Measurements from ENCODE around the gene MYO5C. TPM values are rescaled to one million over a fixed set of nuclear protein-coding genes. Genes with fewer than 3 reads are reported as not detected.

Gene MYO5C
- total RNA-seq, 2 experiments from 2014 or later: 0.42 to 0.69 TPM

DNA sequence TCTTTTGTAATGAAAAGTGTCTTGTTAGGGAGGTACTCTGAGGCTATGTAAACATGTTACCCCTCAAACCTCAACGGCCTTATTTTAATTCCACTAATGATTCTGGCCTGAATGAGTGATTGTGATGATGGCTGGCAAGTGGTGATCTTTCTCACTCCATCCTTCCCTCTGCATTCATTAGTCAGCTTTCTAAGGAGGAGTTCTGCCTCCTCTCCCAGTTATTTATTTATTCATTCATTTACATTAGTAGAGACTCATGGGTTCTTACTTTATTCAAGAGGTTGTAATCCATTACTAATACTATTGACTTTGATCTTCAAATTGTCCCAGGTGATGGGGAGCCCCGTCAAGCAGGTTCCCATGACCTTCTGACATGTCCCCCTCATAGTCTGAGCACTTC is 139.7 kb downstream of the MYO5C start:
- no peak for DNase-seq
- ChIA-PET POLR2A (no interaction called here), CTCF (interaction anchor here (0.7 to 1.5 kb wide), 2 partner anchors 17 to 69 kb away, joined by 3 read pairs; no protein-coding TSS in a partner anchor)
- Mint-ChIP-seq H3K27me3 (no peaks in the 10 kb centered on the region), H3K4me3 (no peak overlapping the region), H3K4me1 (no peaks in the 10 kb centered on the region), H3K27ac (no peak overlapping the region), H3K36me3 (ENCODE audit: low read depth) (peaks cover 2% of the 10 kb centered on the region), H3K9me3 (ENCODE audit: low read depth) (no peaks in the 10 kb centered on the region)
- intact Hi-C loops (cut with DNase I, micrococcal nuclease): no loop called here
- ATAC-seq: no peak

DNA sequence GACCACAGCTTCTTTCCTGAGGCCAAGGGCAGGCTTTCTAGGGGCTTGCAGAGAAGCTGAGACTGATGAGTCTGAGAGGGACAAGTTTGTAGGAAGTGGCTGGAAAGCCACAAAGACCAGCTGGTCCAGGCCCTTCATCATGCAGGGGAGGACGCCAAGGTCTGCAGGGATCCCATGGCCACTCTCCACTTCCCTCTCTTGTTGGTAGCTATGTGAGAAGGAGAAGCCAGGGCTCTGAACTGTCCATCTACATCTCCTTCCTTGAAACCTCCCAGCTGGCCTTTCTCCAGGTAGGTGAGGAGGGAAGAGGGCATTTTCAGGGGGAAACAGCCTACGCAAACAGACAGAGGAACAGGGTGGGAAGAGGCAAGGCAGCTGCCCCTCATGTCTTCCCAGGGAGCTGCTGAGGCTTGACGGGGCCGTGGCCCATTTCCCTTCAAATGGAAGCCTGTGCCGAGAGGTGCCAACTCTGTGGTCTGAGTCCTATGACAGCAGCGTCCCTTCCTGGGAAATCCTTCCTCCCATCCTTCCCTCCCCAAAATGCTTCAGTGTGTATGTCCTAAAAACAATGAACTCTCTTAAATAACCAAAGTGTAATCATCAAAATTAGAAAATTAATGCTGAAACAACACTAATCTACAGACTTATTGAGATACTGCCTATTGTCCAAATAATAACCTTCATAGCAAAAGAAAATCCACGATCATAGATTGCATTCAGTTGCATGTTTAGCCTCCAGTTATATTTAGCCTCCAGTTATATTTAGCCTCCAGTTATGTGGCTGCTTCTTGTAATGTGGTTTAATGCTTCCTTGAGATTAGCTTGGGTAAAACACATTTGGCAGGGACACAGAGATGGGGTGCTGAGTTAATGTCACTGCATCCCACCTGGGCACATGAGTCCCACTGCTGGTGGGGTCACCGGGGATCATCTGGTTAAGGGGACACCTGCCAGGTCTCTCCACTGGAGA is 140.4 kb downstream of the MYO5C start:
- H3K27ac Mint-ChIP-seq: no peak overlapping the region

DNA sequence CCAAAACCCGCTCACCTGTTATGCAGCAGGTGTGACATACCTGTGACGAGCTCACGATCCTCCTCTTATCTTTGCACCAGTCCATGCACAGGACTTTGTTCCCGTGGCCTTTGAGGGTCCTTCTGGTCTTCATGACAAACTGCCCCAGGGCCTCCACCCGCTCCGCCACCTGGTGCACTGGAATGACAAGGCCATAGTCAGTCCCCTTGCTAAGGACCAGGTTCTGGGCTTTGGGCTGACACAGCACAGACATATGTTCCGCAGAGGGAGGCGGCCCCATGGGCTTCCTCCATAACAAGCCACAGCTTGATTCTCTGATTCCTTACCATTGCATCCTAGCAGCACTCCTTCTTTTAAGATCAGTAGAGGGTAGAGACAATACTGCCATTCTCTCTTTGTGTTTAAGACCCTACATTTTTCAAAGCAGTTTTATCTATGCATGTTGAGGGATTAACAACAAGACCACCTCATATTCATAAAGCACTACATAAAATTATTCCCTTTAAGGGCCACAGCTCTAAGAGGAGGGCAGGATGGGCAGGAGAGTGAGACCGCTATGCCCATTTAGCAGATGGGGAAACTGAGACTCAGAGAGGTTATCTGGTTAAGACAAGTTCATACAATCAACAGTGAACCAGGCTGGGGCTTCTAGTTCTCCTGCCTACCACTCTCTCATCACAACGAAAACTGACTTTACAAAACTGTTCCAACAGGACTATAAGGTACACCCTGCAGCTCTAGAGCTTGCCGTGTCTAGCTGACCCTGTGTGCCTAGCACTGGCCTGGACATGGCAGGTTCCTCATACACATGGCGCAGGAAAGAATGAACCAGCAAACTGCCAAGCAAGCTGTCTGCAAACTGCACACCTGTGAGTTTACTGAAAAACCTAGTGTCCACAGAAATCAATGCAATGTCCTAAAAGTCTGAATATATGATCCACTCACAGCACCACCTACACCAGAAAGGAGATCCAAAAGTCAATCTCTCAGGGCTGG is 141.4 kb downstream of the MYO5C start:
- ChIA-PET CTCF (interaction anchor here (0.7 to 1.6 kb wide), 6 partner anchors 15 to 1732 kb away, joined by 3 to 7 read pairs (median 4); no protein-coding TSS in a partner anchor), POLR2A (interaction anchor here (0.5 kb wide), 1 partner anchor 127 kb away, joined by 3 read pairs; no protein-coding TSS in a partner anchor)
- no peaks in the 10 kb centered on the region for H3K9me3 Mint-ChIP-seq (ENCODE audit: low read depth)
- intact Hi-C loops (cut with DNase I, micrococcal nuclease): no loop called here
- no peaks in the 10 kb centered on the region for H3K27me3 Mint-ChIP-seq
- no peak overlapping the region for H3K27ac Mint-ChIP-seq
- no peaks in the 10 kb centered on the region for H3K4me1 Mint-ChIP-seq
- ATAC-seq (no peak), DNase-seq (no peak)
- peaks cover 5% of the 10 kb centered on the region for H3K36me3 Mint-ChIP-seq (ENCODE audit: low read depth)
- no peak overlapping the region for H3K4me3 Mint-ChIP-seq

More for the DNA sequence above, 140.4 kb downstream of the MYO5C start:
- Mint-ChIP-seq H3K9me3 (ENCODE audit: low read depth) (no peaks in the 10 kb centered on the region), H3K4me3 (no peak overlapping the region), H3K4me1 (no peaks in the 10 kb centered on the region), H3K36me3 (ENCODE audit: low read depth) (peaks cover 5% of the 10 kb centered on the region), H3K27me3 (no peaks in the 10 kb centered on the region)
- ChIA-PET CTCF (interaction anchor here (0.7 to 1.5 kb wide), 4 partner anchors 16 to 1733 kb away, joined by 3 to 4 read pairs (median 3); no protein-coding TSS in a partner anchor), POLR2A (no interaction called here)
- DNase-seq (no peak), ATAC-seq (no peak)
- intact Hi-C loops (cut with DNase I, micrococcal nuclease): no loop called here

DNA sequence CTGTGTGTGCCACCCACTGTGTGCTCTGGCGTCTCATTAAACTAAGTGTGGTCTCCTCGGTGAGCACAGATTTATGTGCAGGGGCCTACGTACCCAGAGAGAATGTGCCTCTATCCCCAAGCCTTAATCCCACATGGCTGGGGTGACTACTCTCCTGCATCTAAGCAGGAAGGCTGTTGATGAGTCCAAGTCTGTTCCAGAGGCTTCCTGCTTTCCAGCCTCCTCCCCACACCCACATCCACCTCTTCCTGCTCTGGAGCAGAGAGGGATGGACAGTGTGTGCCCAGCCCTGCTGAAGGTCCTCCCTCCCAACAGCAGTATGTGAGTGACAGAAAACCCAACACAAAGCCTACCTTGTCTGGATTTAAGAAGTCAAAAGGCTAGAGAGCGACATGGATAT is 144.3 kb downstream of the MYO5C start:
- no peaks in the 10 kb centered on the region for H3K27me3 Mint-ChIP-seq
- no peaks in the 10 kb centered on the region for H3K9me3 Mint-ChIP-seq (ENCODE audit: low read depth)
- no peak overlapping the region for H3K4me3 Mint-ChIP-seq
- H3K27ac Mint-ChIP-seq: no peak overlapping the region
- ChIA-PET CTCF (no interaction called here), POLR2A (no interaction called here)
- peaks cover 19% of the 10 kb centered on the region for H3K36me3 Mint-ChIP-seq (ENCODE audit: low read depth)
- ATAC-seq: no peak
- no peak for DNase-seq
- intact Hi-C loops (cut with DNase I, micrococcal nuclease): no loop called here
- no peaks in the 10 kb centered on the region for H3K4me1 Mint-ChIP-seq

DNA sequence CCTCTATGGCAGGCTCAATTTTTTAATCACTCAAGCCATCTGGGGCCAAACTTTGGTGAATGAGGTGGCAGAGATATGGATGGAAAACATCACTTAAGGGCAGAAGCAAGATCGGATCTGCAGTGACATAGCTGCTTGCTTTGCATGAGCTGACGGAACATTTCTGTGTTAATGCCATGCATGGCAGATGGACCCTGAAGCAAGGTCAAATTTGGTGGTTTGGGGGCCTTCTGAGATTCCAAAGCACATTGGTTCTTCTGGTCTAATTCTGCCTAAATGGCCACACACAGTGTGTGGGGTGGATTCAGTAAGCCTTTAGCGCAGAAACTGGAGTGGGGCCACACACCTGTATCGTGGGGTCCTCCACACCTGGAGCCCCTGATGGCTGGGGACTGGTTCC is 144.7 kb downstream of the MYO5C start:
- no peaks in the 10 kb centered on the region for H3K4me1 Mint-ChIP-seq
- peaks cover 20% of the 10 kb centered on the region for H3K36me3 Mint-ChIP-seq (ENCODE audit: low read depth)
- no peaks in the 10 kb centered on the region for H3K9me3 Mint-ChIP-seq (ENCODE audit: low read depth)
- ChIA-PET CTCF (no interaction called here), POLR2A (no interaction called here)
- H3K27me3 Mint-ChIP-seq: no peaks in the 10 kb centered on the region
- H3K27ac Mint-ChIP-seq: no peak overlapping the region
- H3K4me3 Mint-ChIP-seq: no peak overlapping the region
- intact Hi-C loops (cut with DNase I, micrococcal nuclease): no loop called here
- ATAC-seq (no peak), DNase-seq (no peak)

DNA sequence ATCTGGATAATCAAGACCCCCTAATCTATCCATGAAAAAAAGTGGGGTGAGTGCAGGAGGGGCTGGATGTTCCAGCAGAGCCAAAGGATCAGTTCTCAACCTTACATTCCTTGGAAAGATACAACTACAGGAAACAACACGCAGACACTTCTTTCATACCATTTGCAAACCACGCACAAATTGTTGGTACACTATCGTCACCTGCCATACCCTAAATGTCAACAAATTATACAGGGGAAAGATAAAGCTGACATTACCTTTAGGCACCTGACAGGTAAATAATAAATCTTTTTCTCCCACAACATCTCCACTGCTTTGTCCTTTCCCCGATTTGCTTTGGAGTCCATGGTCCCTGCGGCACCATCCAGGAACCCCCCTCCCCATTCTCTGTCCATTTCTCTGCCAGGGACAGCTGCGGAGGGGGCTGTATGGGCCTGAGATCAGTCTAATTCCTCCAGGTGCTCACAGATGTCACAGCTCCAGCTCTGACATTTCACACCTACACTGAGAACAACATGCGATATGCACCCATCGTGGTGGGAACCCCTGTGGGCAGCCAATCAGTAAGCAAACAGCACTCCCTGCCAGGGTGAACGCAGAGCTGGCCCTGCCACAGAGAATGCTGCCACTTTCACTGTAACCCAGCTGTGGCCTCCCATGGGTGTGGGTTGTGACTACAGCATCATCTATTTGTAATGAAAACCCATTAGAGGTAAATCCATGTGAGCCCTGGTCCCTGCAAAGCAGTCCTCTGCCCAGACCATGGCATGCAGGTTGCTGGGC is 145.4 kb downstream of the MYO5C start:
- H3K4me1 Mint-ChIP-seq: no peaks in the 10 kb centered on the region
- H3K36me3 Mint-ChIP-seq (ENCODE audit: low read depth): peaks cover 22% of the 10 kb centered on the region
- ChIA-PET POLR2A (no interaction called here), CTCF (interaction anchor here (2.0 kb wide), 1 partner anchor 11 kb away, joined by 6 read pairs; no protein-coding TSS in a partner anchor)
- no peak overlapping the region for H3K27ac Mint-ChIP-seq
- H3K4me3 Mint-ChIP-seq: no peak overlapping the region
- intact Hi-C loops (cut with DNase I, micrococcal nuclease): no loop called here
- no peaks in the 10 kb centered on the region for H3K9me3 Mint-ChIP-seq (ENCODE audit: low read depth)
- ATAC-seq (no peak), DNase-seq (no peak)
- H3K27me3 Mint-ChIP-seq: no peaks in the 10 kb centered on the region

DNA sequence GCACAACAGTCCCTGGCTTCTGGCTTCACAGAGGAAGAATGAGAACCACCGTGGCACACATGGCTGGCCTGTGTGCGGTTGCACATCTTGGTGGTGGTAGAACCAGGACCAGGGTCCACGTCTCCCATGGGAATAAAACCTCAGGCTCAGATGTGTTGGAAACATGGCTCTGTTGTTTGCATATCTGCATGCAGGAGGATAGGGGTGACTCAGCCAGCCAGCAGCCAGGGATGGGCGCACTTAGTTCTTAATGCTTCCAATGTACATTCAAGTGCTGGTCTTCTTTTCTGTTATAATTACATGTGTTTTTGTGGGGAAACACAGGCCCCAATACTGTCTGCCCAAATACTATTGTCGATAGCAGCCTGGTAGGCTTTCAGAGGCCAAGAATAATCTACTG is 147.2 kb downstream of the MYO5C start:
- no peaks in the 10 kb centered on the region for H3K27me3 Mint-ChIP-seq
- no peak overlapping the region for H3K4me3 Mint-ChIP-seq
- POLR2A ChIA-PET: no interaction called here
- DNase-seq (no peak), ATAC-seq (no peak)
- peaks cover 28% of the 10 kb centered on the region for H3K36me3 Mint-ChIP-seq (ENCODE audit: low read depth)
- CTCF ChIA-PET: interaction anchor here (1.0 to 2.0 kb wide), 3 partner anchors 10 to 80 kb away, joined by 3 to 6 read pairs (median 3); no protein-coding TSS in a partner anchor
- H3K4me1 Mint-ChIP-seq: no peaks in the 10 kb centered on the region
- intact Hi-C loops (cut with DNase I, micrococcal nuclease): no loop called here
- no peaks in the 10 kb centered on the region for H3K9me3 Mint-ChIP-seq (ENCODE audit: low read depth)
- H3K27ac Mint-ChIP-seq: no peak overlapping the region

- intact Hi-C loops (cut with DNase I, micrococcal nuclease): no loop called here
- peaks cover 28% of the 10 kb centered on the region for H3K36me3 Mint-ChIP-seq (ENCODE audit: low read depth)
- DNase-seq (no peak), ATAC-seq (no peak)
- H3K4me3 Mint-ChIP-seq: no peak overlapping the region
- no peak overlapping the region for H3K27ac Mint-ChIP-seq
- H3K27me3 Mint-ChIP-seq: no peaks in the 10 kb centered on the region
- H3K9me3 Mint-ChIP-seq (ENCODE audit: low read depth): no peaks in the 10 kb centered on the region
- ChIA-PET POLR2A (no interaction called here), CTCF (no interaction called here)
- no peaks in the 10 kb centered on the region for H3K4me1 Mint-ChIP-seq
Observed at GRCh38 chr15:52146776-52147175, 148.8 kb downstream of the MYO5C start.

- POLR2A ChIA-PET: no interaction called here
- H3K36me3 Mint-ChIP-seq (ENCODE audit: low read depth): peaks cover 28% of the 10 kb centered on the region
- no peak overlapping the region for H3K27ac Mint-ChIP-seq
Observed at GRCh38 chr15:52146261-52146660, 149.3 kb downstream of the MYO5C start.

GRCh38 chr15:52144656-52145178 is 150.9 kb downstream of the MYO5C start:
- intact Hi-C loops (cut with DNase I, micrococcal nuclease): no loop called here
- Mint-ChIP-seq H3K4me1 (no peaks in the 10 kb centered on the region), H3K27me3 (no peaks in the 10 kb centered on the region), H3K27ac (no peak overlapping the region), H3K36me3 (ENCODE audit: low read depth) (peaks cover 24% of the 10 kb centered on the region), H3K4me3 (no peak overlapping the region), H3K9me3 (ENCODE audit: low read depth) (no peaks in the 10 kb centered on the region)
- DNase-seq (no peak), ATAC-seq (no peak)
- ChIA-PET CTCF (interaction anchor here (1.0 to 1.2 kb wide), 2 partner anchors 20 to 63 kb away, joined by 3 read pairs; no protein-coding TSS in a partner anchor), POLR2A (interaction anchor here (0.7 kb wide), 1 partner anchor 104 kb away, joined by 3 read pairs; no protein-coding TSS in a partner anchor)

More at GRCh38 chr15:52146261-52146660, 149.3 kb downstream of the MYO5C start:
- H3K27me3 Mint-ChIP-seq: no peaks in the 10 kb centered on the region
- intact Hi-C loops (cut with DNase I, micrococcal nuclease): no loop called here
- H3K4me3 Mint-ChIP-seq: no peak overlapping the region
- no peaks in the 10 kb centered on the region for H3K9me3 Mint-ChIP-seq (ENCODE audit: low read depth)
- CTCF ChIA-PET: no interaction called here
- no peak for ATAC-seq
- DNase-seq: no peak
- H3K4me1 Mint-ChIP-seq: no peaks in the 10 kb centered on the region
